Measurements from ENCODE around the gene CLEC4C. TPM values are rescaled to one million over a fixed set of nuclear protein-coding genes. Genes with fewer than 3 reads are reported as not detected.

CLEC4C gene
- total and polyA plus RNA-seq, 2 of the 4 experiments (the other 2 are of a cell fraction) = not detected

- Histone ChIP-seq H3K9me3 (ENCODE audit: control insufficient read depth, insufficient read depth, low read length) (peaks cover 15% of the 10 kb centered on the region; the same call in 1 of the 2 replicates), H2BK20ac (ENCODE audit: low read depth, low read length) (no peak within 1 kb of the TSS), H4K8ac (ENCODE audit: low read depth in 2 of 2, low read length in 2 of 2) (no peak within 1 kb of the TSS), H4K5ac (ENCODE audit: low read depth, low read length) (no peak within 1 kb of the TSS), H2AK9ac (replicated peaks; ENCODE audit: low read depth, low read length, poor library complexity) (no peak within 1 kb of the TSS), H3K56ac (ENCODE audit: extremely low read depth, insufficient read depth, low read length) (no peak within 1 kb of the TSS), H3K14ac (replicated peaks; ENCODE audit: low read depth, low read length) (no peak within 1 kb of the TSS), H3K4ac (ENCODE audit: low read depth, low read length) (no peak within 1 kb of the TSS), H3K27ac (ENCODE audit: insufficient read depth, low read length) (no peak within 1 kb of the TSS), H3K9ac (ENCODE audit: low read depth, low read length) (no peak within 1 kb of the TSS), H3K9me1 (ENCODE audit: insufficient read depth, low read length) (no peaks in the 10 kb centered on the region), H2AFZ (replicated peaks; ENCODE audit: low read length, poor library complexity) (no peak within 1 kb of the TSS), H2BK15ac (ENCODE audit: low read depth, low read length) (no peak within 1 kb of the TSS), H2BK120ac (ENCODE audit: low read depth, low read length) (no peak within 1 kb of the TSS), H3K4me3 (ENCODE audit: insufficient read depth, low read depth, low read length) (no peak within 1 kb of the TSS), H3K79me1 (ENCODE audit: low read depth in 1 of 2, low read length in 2 of 2) (no peaks in the 10 kb centered on the region), H3K36me3 (ENCODE audit: control insufficient read depth, insufficient read depth, low read length) (no peaks in the 10 kb centered on the region), H3K18ac (ENCODE audit: low read depth, low read length) (no peak within 1 kb of the TSS), H3K23ac (ENCODE audit: low read depth, low read length) (no peak within 1 kb of the TSS), H4K91ac (ENCODE audit: insufficient read depth, low read depth, low read length) (no peak within 1 kb of the TSS), H3K4me2 (ENCODE audit: low read depth, low read length) (no peak within 1 kb of the TSS), H2AK5ac (ENCODE audit: low read depth, low read length) (no peak within 1 kb of the TSS), H2BK5ac (ENCODE audit: low read depth, low read length, poor library complexity, severe bottlenecking) (no peak within 1 kb of the TSS), H3K4me1 (ENCODE audit: control insufficient read depth, insufficient read depth, low read length) (no peaks in the 10 kb centered on the region), H4K20me1 (ENCODE audit: insufficient read depth, low read length) (no peaks in the 10 kb centered on the region), H3K27me3 (ENCODE audit: control insufficient read depth, insufficient read depth, low read length) (no peaks in the 10 kb centered on the region)
- in situ Hi-C loops (cut with MboI; ENCODE audit: low sequenced_read_pairs) (no loop called here), dilution Hi-C loops (cut with HindIII; ENCODE audit: low sequenced_read_pairs, unreplicated experiment) (no loop called here), intact Hi-C loops (cut with micrococcal nuclease) (no loop called here)
- ChIA-PET POLR2A (ENCODE audit: unreplicated experiment) (no interaction called here), CTCF (no interaction called here)
- BruUV-seq (replicated peaks) = no TSS peak
- WGBS, 2 experiments (ENCODE audit: extremely low coverage in 2 of 2, insufficient read length in 1 of 2) = 46% methylated on average over 5 of the region's 7 CpGs; no CpG with 5 or more reads in 1 of the 2 experiments
- no peak for TF ChIP-seq RCOR1 (IDR thresholded peaks at IDR 0.05; ENCODE audit: insufficient replicate concordance, low read length)
- no peak for TF ChIP-seq CHD1 (IDR thresholded peaks at IDR 0.05; ENCODE audit: low read depth, low read length)
- no peak for DNase-seq
- no peak for ATAC-seq (ENCODE audit: low read depth)
Measured at GRCh38 chr12:7711133-7711532, 36.0 kb downstream of the CLEC4C start, which contains the start of gene DPPA3. Gene DPPA3, plus strand, starts transcription at chr12:7711433. Its CDS starts 138 bp downstream, at chr12:7711571.

All from IMR-90 (cell line).